Mesenchymal stem cell (in vitro differentiated cells and primary cell): ENCODE measurements around the gene COL4A1.

ENCODE experiments used
- DNase-seq: peaks from one replicate; pipeline ENCODE4 v3.0.0-alpha.2; 2013
- H2AFZ ChIP-seq: one replicate; pipeline ENCODE4 v1.6.1; 2013; ENCODE audit warnings: low read depth, mild to moderate bottlenecking, control low read depth, inconsistent platforms, low read length, moderate library complexity
- H2AK5ac ChIP-seq: 2 replicates; pipeline ENCODE4 v1.6.1; 2013; ENCODE audit warnings: low read length, moderate library complexity, mild to moderate bottlenecking, inconsistent platforms; ENCODE audit not compliant: severe bottlenecking
- H2BK120ac ChIP-seq: one replicate; pipeline ENCODE4 v1.6.1; 2013; ENCODE audit warnings: low read depth, mild to moderate bottlenecking, inconsistent platforms, low read length, moderate library complexity
- H2BK12ac ChIP-seq, 2 experiments: one replicate each; pipeline ENCODE4 v1.6.1; 2013; ENCODE audit warnings: inconsistent platforms in 2 of 2, low read length in 2 of 2, mild to moderate bottlenecking in 2 of 2, moderate library complexity in 2 of 2, control low read depth in 1 of 2
- H2BK15ac ChIP-seq: one replicate; pipeline ENCODE4 v1.6.1; 2013; ENCODE audit warnings: mild to moderate bottlenecking, low read depth, inconsistent platforms; ENCODE audit not compliant: poor library complexity, severe bottlenecking
- H2BK5ac ChIP-seq: 2 replicates; pipeline ENCODE4 v1.6.1; 2013; ENCODE audit warnings: low read depth, mild to moderate bottlenecking, low read length, control low read depth, inconsistent platforms; ENCODE audit not compliant: poor library complexity, severe bottlenecking
- H3K14ac ChIP-seq, 2 experiments: one replicate each; pipeline ENCODE4 v1.6.1; 2013; ENCODE audit warnings: inconsistent platforms in 2 of 2, low read length in 2 of 2, control low read depth in 1 of 2, mild to moderate bottlenecking in 1 of 2, moderate library complexity in 1 of 2
- H3K18ac ChIP-seq, 2 experiments: one replicate each; pipeline ENCODE4 v1.6.1; 2013; ENCODE audit warnings: inconsistent platforms in 2 of 2, low read length in 2 of 2, control low read depth in 1 of 2, low read depth in 1 of 2, mild to moderate bottlenecking in 1 of 2
- H3K23ac ChIP-seq, 2 experiments: one replicate each; pipeline ENCODE4 v1.6.1; 2013; ENCODE audit warnings: inconsistent platforms in 2 of 2, low read length in 2 of 2, mild to moderate bottlenecking in 2 of 2, moderate library complexity in 2 of 2, control low read depth in 1 of 2
- H3K27ac ChIP-seq: 2 replicates; pipeline ENCODE4 v1.5.1; 2013; ENCODE audit warnings: mild to moderate bottlenecking, moderate library complexity, low read length, control low read depth, inconsistent platforms; ENCODE audit not compliant: poor library complexity, severe bottlenecking
- H3K27me3 ChIP-seq, 2 experiments: 2 replicates each; pipeline versions ENCODE4 v1.6.1 to v1.7.0; 2013; ENCODE audit warnings: low read length in 2 of 2, mild to moderate bottlenecking in 2 of 2, moderate library complexity in 2 of 2, control low read depth in 1 of 2, inconsistent platforms in 1 of 2; ENCODE audit not compliant: control insufficient read depth in 1 of 2, insufficient read depth in 1 of 2
- H3K36me3 ChIP-seq, 2 experiments: 2 replicates each; pipeline versions ENCODE4 v1.6.1 to v1.7.0; 2013; ENCODE audit warnings: low read length in 2 of 2, control low read depth in 1 of 2, inconsistent platforms in 1 of 2, low read depth in 1 of 2, mild to moderate bottlenecking in 1 of 2; ENCODE audit not compliant: insufficient read depth in 2 of 2, control insufficient read depth in 1 of 2
- H3K4ac ChIP-seq, 2 experiments: one replicate each; pipeline ENCODE4 v1.6.1; 2013; ENCODE audit warnings: inconsistent platforms in 2 of 2, low read length in 2 of 2, mild to moderate bottlenecking in 2 of 2, moderate library complexity in 2 of 2, control low read depth in 1 of 2, low read depth in 1 of 2
- H3K4me1 ChIP-seq: 2 replicates; pipeline ENCODE4 v1.6.1; 2013; ENCODE audit warnings: low read depth, low read length, control low read depth; ENCODE audit not compliant: control insufficient read depth, insufficient read depth
- H3K4me2 ChIP-seq: 2 replicates; pipeline ENCODE4 v1.6.1; 2013; ENCODE audit warnings: low read length, mild to moderate bottlenecking, inconsistent platforms; ENCODE audit not compliant: poor library complexity, severe bottlenecking
- H3K4me3 ChIP-seq, 2 experiments: 2 replicates each; pipeline versions ENCODE4 v1.5.1 to v1.7.0; 2013; ENCODE audit warnings: low read length in 2 of 2, mild to moderate bottlenecking in 2 of 2, control low read depth in 1 of 2, low read depth in 1 of 2; ENCODE audit not compliant: insufficient read depth in 1 of 2
- H3K79me1 ChIP-seq: replicated peaks from 2 replicates; pipeline ENCODE4 v1.6.1; 2013; ENCODE audit warnings: mild to moderate bottlenecking, control low read depth, low read length, inconsistent platforms; ENCODE audit not compliant: poor library complexity, severe bottlenecking
- H3K9ac ChIP-seq: 2 replicates; pipeline ENCODE4 v1.7.0; 2013; ENCODE audit warnings: mild to moderate bottlenecking, low read length, moderate library complexity
- H3K9me3 ChIP-seq: 2 replicates; pipeline ENCODE4 v1.7.0; 2013; ENCODE audit warnings: mild to moderate bottlenecking, low read length; ENCODE audit not compliant: control insufficient read depth
- H4K8ac ChIP-seq: one replicate; pipeline ENCODE4 v1.6.1; 2013; ENCODE audit warnings: inconsistent platforms, mild to moderate bottlenecking, low read length, moderate library complexity
- H4K91ac ChIP-seq: one replicate; pipeline ENCODE4 v1.6.1; 2013; ENCODE audit warnings: mild to moderate bottlenecking, low read length, inconsistent platforms
- WGBS: methylation state at CpG from one replicate; pipeline ENCODE4 v1.1.7; 2013; ENCODE audit warnings: mixed read lengths; 5-methylcytosine and 5-hydroxymethylcytosine counted together

COL4A1 gene

DNA sequence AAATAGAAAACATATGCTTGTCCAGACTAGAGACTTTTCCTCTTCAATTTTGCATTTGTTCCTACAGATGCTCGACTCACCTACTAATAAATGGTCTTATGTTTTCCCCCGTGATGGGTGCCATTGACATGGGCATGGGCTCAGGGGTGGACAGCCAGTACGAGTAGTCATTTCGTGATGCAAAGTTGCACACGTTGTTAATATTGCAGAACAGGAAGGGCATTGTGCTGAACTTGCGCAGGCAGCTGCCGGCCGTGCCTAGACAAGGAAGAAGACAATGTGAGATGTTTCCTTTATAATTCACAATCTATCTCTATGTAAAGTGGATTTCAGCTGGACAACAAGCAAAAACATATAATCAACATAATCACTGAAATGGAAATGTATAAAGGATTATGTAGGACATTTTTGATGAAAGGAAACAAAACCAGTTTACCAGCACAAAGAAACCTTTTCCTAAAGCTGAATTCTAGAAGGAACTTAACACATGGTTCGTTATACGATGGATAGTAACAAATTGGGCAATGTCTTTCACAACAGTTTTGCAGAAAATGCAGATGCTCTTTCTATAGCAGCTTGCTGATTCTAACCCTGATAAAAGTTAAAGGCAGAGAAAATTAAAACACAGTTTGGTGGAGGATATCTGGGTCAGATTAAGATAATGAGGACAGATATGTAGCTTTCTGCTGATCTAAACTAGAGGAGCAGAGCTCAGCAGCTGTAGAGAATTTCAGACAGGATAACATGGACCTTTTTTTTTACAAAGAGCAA, 145.7 kb downstream of the COL4A1 start:
- no peak overlapping the region for H3K14ac ChIP-seq
- H3K36me3 ChIP-seq, result peaks cover 61 to 88% of the 10 kb centered on the region in 2 experiments
- no peak overlapping the region for H3K9ac ChIP-seq
- no peak overlapping the region for H2AK5ac ChIP-seq
- H3K79me1 ChIP-seq, result peaks cover 4% of the 10 kb centered on the region
- H4K91ac ChIP-seq, result no peak overlapping the region
- no peak overlapping the region for H3K4ac ChIP-seq
- no peak overlapping the region for H2BK5ac ChIP-seq
- peaks cover 4% of the 10 kb centered on the region for H3K4me1 ChIP-seq
- no peak overlapping the region for H2BK15ac ChIP-seq
- WGBS, result 97% methylated on average over 6 of the region's 10 CpGs
- no peak overlapping the region for H3K4me3 ChIP-seq
- H2BK120ac ChIP-seq, result no peak overlapping the region
- peak overlapping the region; percentile 32 for H4K8ac ChIP-seq
- no peaks in the 10 kb centered on the region for H3K27me3 ChIP-seq
- no peak for DNase-seq
- H3K18ac ChIP-seq, result no peak overlapping the region
- no peaks in the 10 kb centered on the region for H3K9me3 ChIP-seq
- no peak overlapping the region for H2BK12ac ChIP-seq
- no peak overlapping the region for H2AFZ ChIP-seq
- H3K27ac ChIP-seq, result no peak overlapping the region
- H3K4me2 ChIP-seq, result no peak overlapping the region
- H3K23ac ChIP-seq, result no peak overlapping the region

DNA sequence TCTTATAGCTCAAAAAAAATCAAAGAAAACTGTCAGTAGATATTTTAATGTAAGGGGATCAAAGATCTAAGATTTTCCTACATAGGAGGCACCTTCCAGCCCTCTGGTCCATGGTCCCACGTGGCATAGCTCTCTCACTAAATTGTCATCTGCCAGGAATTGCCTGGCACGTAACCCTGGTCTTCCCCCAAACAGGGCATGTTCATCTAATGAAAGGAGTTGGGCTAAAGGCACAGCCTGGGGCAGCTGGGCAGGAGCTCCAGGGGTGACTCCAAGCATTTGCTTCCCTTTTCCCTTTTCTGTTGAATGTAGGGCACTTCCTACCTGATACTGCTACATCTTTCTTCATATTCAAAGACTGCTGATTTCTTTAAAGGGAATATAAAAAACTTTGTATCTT, 148.7 kb downstream of the COL4A1 start:
- Histone ChIP-seq H2AK5ac (no peak overlapping the region), H3K4me3 (no peak overlapping the region), H3K18ac (no peak overlapping the region), H3K4ac (no peak overlapping the region), H4K8ac (no peak overlapping the region), H2BK120ac (no peak overlapping the region), H4K91ac (no peak overlapping the region), H2BK15ac (no peak overlapping the region), H3K27ac (no peak overlapping the region), H3K36me3 (peaks cover 63 to 86% of the 10 kb centered on the region in 2 experiments), H3K23ac (no peak overlapping the region), H3K27me3 (no peaks in the 10 kb centered on the region), H3K14ac (no peak overlapping the region), H3K9me3 (no peaks in the 10 kb centered on the region), H3K9ac (no peak overlapping the region), H2AFZ (no peak overlapping the region), H3K79me1 (peaks cover 5% of the 10 kb centered on the region), H2BK5ac (no peak overlapping the region), H3K4me2 (no peak overlapping the region), H2BK12ac (no peak overlapping the region), H3K4me1 (peaks cover 4% of the 10 kb centered on the region)
- DNase-seq, result no peak
- WGBS, result 98% methylated on average over 2 of the region's 2 CpGs

DNA sequence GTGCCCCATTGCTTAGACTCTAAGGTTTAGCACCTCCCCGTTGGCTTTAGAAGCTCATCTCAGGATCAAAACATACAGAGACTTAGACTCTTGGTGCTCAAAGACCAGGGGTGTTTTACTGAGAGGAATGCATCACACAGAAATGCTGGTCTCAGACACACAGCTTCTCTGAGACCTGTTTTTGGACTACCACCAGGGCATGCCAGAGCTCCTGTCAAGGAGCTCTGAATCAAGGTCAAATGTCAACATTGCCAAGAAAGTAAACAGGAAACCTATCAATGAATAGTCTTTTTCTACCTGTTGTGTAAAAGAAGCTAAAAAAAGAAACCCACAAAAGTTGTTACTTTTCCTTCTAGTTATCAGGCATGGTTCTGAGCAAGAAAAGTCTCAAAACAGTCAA, 149.2 kb downstream of the COL4A1 start:
- Histone ChIP-seq H2BK120ac (no peak overlapping the region), H3K9me3 (no peaks in the 10 kb centered on the region), H2AK5ac (no peak overlapping the region), H2BK15ac (no peak overlapping the region), H3K4me2 (no peak overlapping the region), H3K79me1 (peaks cover 7% of the 10 kb centered on the region), H4K91ac (no peak overlapping the region), H4K8ac (no peak overlapping the region), H3K27me3 (no peaks in the 10 kb centered on the region), H3K18ac (no peak overlapping the region), H3K9ac (no peak overlapping the region), H2AFZ (no peak overlapping the region), H3K36me3 (peaks cover 62 to 86% of the 10 kb centered on the region in 2 experiments), H3K27ac (no peak overlapping the region), H3K23ac (no peak overlapping the region), H3K4me3 (no peak overlapping the region), H2BK12ac (no peak overlapping the region), H3K4ac (no peak overlapping the region), H3K4me1 (peaks cover 4% of the 10 kb centered on the region), H2BK5ac (no peak overlapping the region), H3K14ac (no peak overlapping the region)
- 84% methylated on average over 1 of the region's 1 CpG for WGBS
- no peak for DNase-seq

DNA sequence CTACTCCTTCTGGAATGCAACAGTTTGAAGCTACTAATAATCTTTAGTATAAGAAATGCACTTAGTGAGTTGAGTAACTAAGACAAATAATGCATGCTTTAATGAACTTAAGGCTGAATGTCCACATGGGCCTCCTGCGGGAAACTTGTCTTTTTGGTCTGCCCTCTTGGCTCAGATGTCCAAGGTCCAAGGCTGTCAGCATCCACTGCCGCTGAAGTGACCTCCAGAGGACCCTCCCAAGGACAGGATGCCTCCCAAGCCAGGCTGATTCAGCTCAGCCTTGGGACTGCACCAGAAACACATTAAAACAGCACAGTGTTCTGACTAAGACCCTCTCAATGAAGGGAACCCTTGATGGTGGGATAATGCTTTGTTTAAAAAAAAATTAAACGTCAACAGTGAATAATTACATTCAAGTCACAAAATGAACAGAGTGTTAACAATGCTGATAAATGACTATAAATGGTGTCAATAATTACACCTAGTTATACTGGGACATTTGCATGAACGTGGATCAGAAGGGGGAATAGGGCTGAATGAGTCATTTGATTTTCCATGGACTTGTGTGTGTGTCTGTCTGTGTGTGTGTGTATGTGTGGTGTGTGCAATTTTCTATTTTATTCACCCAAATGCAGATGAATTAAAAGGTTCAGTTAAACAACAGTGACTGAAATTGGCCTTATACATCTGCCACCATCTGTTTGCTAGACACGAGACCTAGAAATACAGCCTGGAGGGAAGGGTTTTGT, 150.5 kb downstream of the COL4A1 start:
- no peaks in the 10 kb centered on the region for H3K9me3 ChIP-seq
- no peak overlapping the region for H3K18ac ChIP-seq
- H3K23ac ChIP-seq, result no peak overlapping the region
- no peak overlapping the region for H2AK5ac ChIP-seq
- DNase-seq, result peak; percentile 43
- no peak overlapping the region for H2BK120ac ChIP-seq
- H3K4ac ChIP-seq, result no peak overlapping the region
- H3K4me1 ChIP-seq, result peaks cover 4% of the 10 kb centered on the region
- no peak overlapping the region for H3K4me3 ChIP-seq
- H3K79me1 ChIP-seq, result peaks cover 8% of the 10 kb centered on the region
- H4K8ac ChIP-seq, result no peak overlapping the region
- H3K4me2 ChIP-seq, result no peak overlapping the region
- WGBS, result 92% methylated on average over 4 of the region's 5 CpGs
- H3K27ac ChIP-seq, result no peak overlapping the region
- H2BK15ac ChIP-seq, result no peak overlapping the region
- peaks cover 64 to 87% of the 10 kb centered on the region in 2 experiments for H3K36me3 ChIP-seq
- no peaks in the 10 kb centered on the region for H3K27me3 ChIP-seq
- no peak overlapping the region for H2BK12ac ChIP-seq
- H3K14ac ChIP-seq, result no peak overlapping the region
- H2BK5ac ChIP-seq, result no peak overlapping the region
- no peak overlapping the region for H2AFZ ChIP-seq
- H3K9ac ChIP-seq, result no peak overlapping the region
- H4K91ac ChIP-seq, result no peak overlapping the region
